Prostate gland (tissue), 2 donors: Measurements from ENCODE around the gene KCNK6. TPM values are rescaled to one million over a fixed set of nuclear protein-coding genes. Genes with fewer than 3 reads are reported as not detected.

Experiments
- DNase-seq: peaks from one replicate; pipeline ENCODE4 v3.0.0-alpha.2; 2019; ENCODE audit warnings: low spot score
- H3K27ac ChIP-seq, 2 donors: fragments of 200-600 bp; sonication (generic); 2 replicates each; pipeline ENCODE4 v1.5.1; 2017 to 2019
- H3K27me3 ChIP-seq: fragments of 200-600 bp; sonication (generic); replicated peaks from 2 replicates; pipeline ENCODE4 v1.5.1; 2019; ENCODE audit not compliant: insufficient read depth
- H3K36me3 ChIP-seq, 2 donors: fragments of 200-600 bp; sonication (generic); 1 replicate in 1 of 2; 2 replicates in 1 of 2; pipeline versions ENCODE4 v1.5.1 to v1.8.1; 2017 to 2019
- H3K4me1 ChIP-seq: fragments of 200-600 bp; sonication (generic); replicated peaks from 2 replicates; pipeline ENCODE4 v1.5.1; 2019
- H3K4me3 ChIP-seq, 2 donors: fragments of 200-600 bp; sonication (generic); 2 replicates each; pipeline ENCODE4 v1.5.1; 2017 to 2019
- H3K9me3 ChIP-seq: fragments of 200-600 bp; sonication (generic); 2 replicates; pipeline ENCODE4 v1.5.1; 2017
- POLR2A ChIP-seq: fragments of 450-650 bp; IDR thresholded peaks from one replicate; pipeline ENCODE4 v1.6.1; 2016; ENCODE audit warnings: antibody characterized with exemption, mild to moderate bottlenecking
- POLR2AphosphoS5 ChIP-seq: sonication (generic); formaldehyde crosslinking; IDR thresholded peaks from one replicate; pipeline ENCODE4 v1.6.1; 2017; ENCODE audit warnings: antibody characterized with exemption
- WGBS: methylation state at CpG from one replicate; pipeline ENCODE4 v1.1.5; 2018; 5-methylcytosine and 5-hydroxymethylcytosine counted together
- intact Hi-C: fragments of 100-400 bp; cut with DNase I; formaldehyde crosslinking; loops from one replicate; pipeline ENCODE4 v1.14.2; 2022
- total RNA-seq, 2 donors: library from RNA; depleted of rRNA; stranded (reverse); fragments of >200 nt; gene quantifications; one replicate each; pipeline ENCODE4 v1.1.0, GENCODE V29; 2016
- TF ChIP-seq, protein P1 (sequence below), 4 experiments: fragments of 200-600 bp in 2 of 4; fragments of 450-650 bp in 2 of 4; sonication (generic) in 2 of 4; IDR thresholded peaks; 1 replicate in 3 of 4; 2 replicates in 1 of 4; pipeline ENCODE4 v1.5.1; 2016 to 2019; ENCODE audit warnings: antibody characterized with exemption in 4 of 4, mild to moderate bottlenecking in 2 of 4, moderate library complexity in 2 of 4

Gene KCNK6
- total RNA-seq, 2 donors from 2014 or later = 5.9 to 7.3 TPM

DNA sequence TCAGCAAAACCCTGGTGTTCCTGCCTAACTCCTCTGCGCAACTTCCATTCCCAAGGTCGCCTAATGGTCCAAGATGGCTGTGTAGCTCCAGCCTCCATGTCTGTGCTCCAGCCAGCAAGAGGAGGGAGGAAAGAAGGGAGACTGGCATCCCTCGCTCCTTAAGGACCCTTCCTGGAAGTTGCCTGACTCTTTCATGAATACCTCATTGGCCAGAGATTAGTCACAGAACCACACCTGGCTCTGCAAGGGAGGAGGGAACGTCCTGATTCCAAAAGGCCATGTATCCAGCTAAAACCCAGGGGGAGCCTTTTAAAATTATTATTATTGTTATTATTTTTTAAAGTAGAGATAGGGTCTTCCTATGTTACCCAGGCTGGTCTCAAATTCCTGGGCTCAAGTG, 4.8 kb downstream of the KCNK6 start:
- peaks cover 0 to 13% of the 10 kb centered on the region in 2 donors for H3K36me3 ChIP-seq
- no peak overlapping the region for H3K27ac ChIP-seq
- no peak for DNase-seq
- no peaks in the 10 kb centered on the region for H3K9me3 ChIP-seq
- no peaks in the 10 kb centered on the region for H3K4me1 ChIP-seq
- WGBS = 90% methylated on average over 4 of the region's 4 CpGs
- H3K4me3 ChIP-seq = no peak overlapping the region
- TF ChIP-seq POLR2A = no peak
- TF ChIP-seq, protein P1, sequence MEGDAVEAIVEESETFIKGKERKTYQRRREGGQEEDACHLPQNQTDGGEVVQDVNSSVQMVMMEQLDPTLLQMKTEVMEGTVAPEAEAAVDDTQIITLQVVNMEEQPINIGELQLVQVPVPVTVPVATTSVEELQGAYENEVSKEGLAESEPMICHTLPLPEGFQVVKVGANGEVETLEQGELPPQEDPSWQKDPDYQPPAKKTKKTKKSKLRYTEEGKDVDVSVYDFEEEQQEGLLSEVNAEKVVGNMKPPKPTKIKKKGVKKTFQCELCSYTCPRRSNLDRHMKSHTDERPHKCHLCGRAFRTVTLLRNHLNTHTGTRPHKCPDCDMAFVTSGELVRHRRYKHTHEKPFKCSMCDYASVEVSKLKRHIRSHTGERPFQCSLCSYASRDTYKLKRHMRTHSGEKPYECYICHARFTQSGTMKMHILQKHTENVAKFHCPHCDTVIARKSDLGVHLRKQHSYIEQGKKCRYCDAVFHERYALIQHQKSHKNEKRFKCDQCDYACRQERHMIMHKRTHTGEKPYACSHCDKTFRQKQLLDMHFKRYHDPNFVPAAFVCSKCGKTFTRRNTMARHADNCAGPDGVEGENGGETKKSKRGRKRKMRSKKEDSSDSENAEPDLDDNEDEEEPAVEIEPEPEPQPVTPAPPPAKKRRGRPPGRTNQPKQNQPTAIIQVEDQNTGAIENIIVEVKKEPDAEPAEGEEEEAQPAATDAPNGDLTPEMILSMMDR (IDR thresholded peaks at IDR 0.05) = no peak
- no peak for TF ChIP-seq POLR2AphosphoS5
- intact Hi-C loops = no loop called here
- no peaks in the 10 kb centered on the region for H3K27me3 ChIP-seq

DNA sequence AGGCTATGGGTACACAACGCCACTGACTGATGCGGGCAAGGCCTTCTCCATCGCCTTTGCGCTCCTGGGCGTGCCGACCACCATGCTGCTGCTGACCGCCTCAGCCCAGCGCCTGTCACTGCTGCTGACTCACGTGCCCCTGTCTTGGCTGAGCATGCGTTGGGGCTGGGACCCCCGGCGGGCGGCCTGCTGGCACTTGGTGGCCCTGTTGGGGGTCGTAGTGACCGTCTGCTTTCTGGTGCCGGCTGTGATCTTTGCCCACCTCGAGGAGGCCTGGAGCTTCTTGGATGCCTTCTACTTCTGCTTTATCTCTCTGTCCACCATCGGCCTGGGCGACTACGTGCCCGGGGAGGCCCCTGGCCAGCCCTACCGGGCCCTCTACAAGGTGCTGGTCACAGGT, 6.9 kb downstream of the KCNK6 start:
- no peak overlapping the region for H3K4me3 ChIP-seq
- WGBS = 96% methylated on average over 22 of the region's 22 CpGs
- no peaks in the 10 kb centered on the region for H3K9me3 ChIP-seq
- H3K27ac ChIP-seq = no peak overlapping the region
- no peak for DNase-seq
- no peaks in the 10 kb centered on the region for H3K27me3 ChIP-seq
- H3K4me1 ChIP-seq = no peaks in the 10 kb centered on the region
- intact Hi-C loops = no loop called here
- no peak for TF ChIP-seq POLR2A
- TF ChIP-seq, protein P1 (IDR thresholded peaks at IDR 0.05) = no peak
- no peak for TF ChIP-seq POLR2AphosphoS5
- peaks cover 0 to 13% of the 10 kb centered on the region in 2 donors for H3K36me3 ChIP-seq

DNA sequence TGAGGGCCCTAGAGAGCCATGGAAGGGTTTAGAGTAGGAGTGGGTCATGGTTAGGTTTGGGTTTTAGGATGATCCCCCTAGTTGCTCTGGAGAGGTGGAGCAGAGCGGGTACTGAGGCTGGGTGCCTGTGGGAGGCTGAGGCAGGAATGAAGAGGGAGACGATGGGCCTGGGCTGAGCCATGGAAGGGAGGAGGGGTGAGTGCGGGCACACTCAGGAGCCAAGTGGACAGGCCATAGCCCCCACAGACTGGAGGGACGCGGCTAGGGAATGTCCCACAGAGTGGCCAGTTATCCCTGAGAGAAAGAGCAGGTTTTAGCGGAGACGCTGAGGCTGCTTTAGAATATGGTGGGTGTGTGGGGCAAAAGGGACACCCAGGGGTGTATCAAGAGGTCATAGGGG, 10.0 kb downstream of the KCNK6 start:
- Histone ChIP-seq H3K4me3 (no peak overlapping the region), H3K9me3 (no peaks in the 10 kb centered on the region), H3K36me3 (peaks cover 0 to 13% of the 10 kb centered on the region in 2 donors), H3K27ac (no peak overlapping the region), H3K27me3 (no peaks in the 10 kb centered on the region), H3K4me1 (no peaks in the 10 kb centered on the region)
- intact Hi-C loops = loop anchor here (10.0 kb wide), 2 partner anchors 185 to 425 kb away; partner anchors contain the start of genes SIPA1L3 and WDR87
- TF ChIP-seq POLR2AphosphoS5 = no peak
- TF ChIP-seq POLR2A = no peak
- TF ChIP-seq, protein P1 (IDR thresholded peaks at IDR 0.05) = no peak
- no peak for DNase-seq
- WGBS = 97% methylated on average over 7 of the region's 7 CpGs

DNA sequence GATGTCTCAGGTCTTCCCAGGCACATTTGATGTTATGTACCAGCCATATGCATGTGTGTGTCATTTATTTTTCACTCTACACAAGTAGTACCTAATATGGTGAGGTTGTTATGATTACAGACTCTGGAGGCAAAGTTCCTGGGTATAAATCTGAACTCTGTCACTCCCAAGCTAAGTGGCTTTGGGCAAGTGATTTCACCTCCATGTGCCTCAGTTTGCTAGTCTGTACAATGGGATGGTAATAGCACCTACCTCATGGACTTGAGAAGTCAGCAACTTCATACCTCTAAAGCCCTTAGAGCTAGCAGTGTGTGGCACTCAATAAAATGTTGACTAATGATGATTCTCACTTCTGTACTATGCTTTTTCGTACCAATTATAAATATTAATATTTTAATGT, 12.1 kb downstream of the KCNK6 start:
- intact Hi-C loops = loop anchor here (10.0 kb wide), 2 partner anchors 187 to 427 kb away; partner anchors contain the start of genes SIPA1L3 and WDR87
- no peak overlapping the region for H3K27ac ChIP-seq
- H3K4me1 ChIP-seq = no peaks in the 10 kb centered on the region
- WGBS = 76% methylated on average over 1 of the region's 1 CpG
- DNase-seq = no peak
- no peak overlapping the region for H3K4me3 ChIP-seq
- H3K9me3 ChIP-seq = no peaks in the 10 kb centered on the region
- peaks cover 0 to 9% of the 10 kb centered on the region in 2 donors for H3K36me3 ChIP-seq
- TF ChIP-seq, protein P1 (IDR thresholded peaks at IDR 0.05) = no peak
- no peak for TF ChIP-seq POLR2A
- TF ChIP-seq POLR2AphosphoS5 = no peak
- H3K27me3 ChIP-seq = no peaks in the 10 kb centered on the region

DNA sequence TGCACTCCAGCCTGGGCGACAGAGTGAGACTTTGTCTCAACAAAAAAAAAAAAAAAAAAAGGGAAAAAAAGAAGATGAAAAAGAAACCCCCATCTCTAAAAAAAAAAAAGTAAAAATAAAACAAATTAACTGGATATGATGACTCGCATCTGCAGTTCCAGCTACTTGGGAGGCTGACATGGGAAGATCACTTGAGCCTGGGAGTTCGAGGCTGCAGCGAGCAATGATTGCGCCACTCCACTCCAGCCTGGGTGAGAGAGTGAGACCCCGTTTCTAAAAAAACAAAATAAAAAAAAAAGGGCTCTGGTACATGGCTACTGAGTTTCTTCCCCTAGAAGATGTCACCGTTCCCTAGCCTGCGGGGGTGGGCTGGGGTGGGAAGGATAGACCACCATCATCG, 13.6 kb downstream of the KCNK6 start:
- H3K27me3 ChIP-seq = no peaks in the 10 kb centered on the region
- 86% methylated on average over 9 of the region's 9 CpGs for WGBS
- H3K4me3 ChIP-seq = no peak overlapping the region
- H3K4me1 ChIP-seq = no peaks in the 10 kb centered on the region
- intact Hi-C loops = loop anchor here (10.0 kb wide), 2 partner anchors 188 to 428 kb away; partner anchors contain the start of genes SIPA1L3 and WDR87
- no peak for DNase-seq
- no peak overlapping the region for H3K27ac ChIP-seq
- H3K9me3 ChIP-seq = no peaks in the 10 kb centered on the region
- no peaks in the 10 kb centered on the region for H3K36me3 ChIP-seq
- no peak for TF ChIP-seq POLR2AphosphoS5
- TF ChIP-seq, protein P1 (IDR thresholded peaks at IDR 0.05) = no peak
- TF ChIP-seq POLR2A = no peak
